K562 (cell line): ENCODE results near the gene CHD5. TPM values are rescaled to one million over a fixed set of nuclear protein-coding genes. Genes with fewer than 3 reads are reported as not detected.

ENCODE experiments used
- ATAC-seq: fragments of 200-7000 bp; cut with Tn5 transposase; 3 replicates; pipeline ENCODE4 v1.9.1; 2020; ENCODE audit warnings: moderate library complexity
- BruUV-seq: library from RNA; stranded (reverse); fragments of 400-500 nt; replicated peaks from 2 replicates; lab custom pipeline; 2021; lab: Mats Ljungman, UMichigan
- CTCF ChIA-PET: fragments of 300-600 bp; formaldehyde crosslinking; extraction: SDS; loops from one replicate; lab custom pipeline; 2021; ENCODE audit warnings: low intra/inter-chr PET ratio; lab: Yijun Ruan, JAX
- POLR2A ChIA-PET: fragments of 300-600, 350-650 bp; sonication (Branson Sonifier 250); formaldehyde crosslinking; extraction: SDS; loops from one replicate; lab custom pipeline; 2021; ENCODE audit warnings: antibody characterized with exemption, inconsistent platforms; lab: Yijun Ruan, JAX
- DNase-seq, 4 experiments: peaks; one replicate each; pipeline versions ENCODE4 v3.0.0 to v3.0.0-alpha.2; 2011 to 2018; ENCODE audit warnings: low spot score in 3 of 4, mixed read lengths in 3 of 4; ENCODE audit errors: extremely low read depth in 1 of 4
- FAIRE-seq: peaks from 2 replicates; lab custom pipeline; 2011; peaks lifted over from hg19 to GRCh38; lab: Jason Lieb, UNC
- H2AFZ ChIP-seq: 2 replicates; pipeline ENCODE4 v1.6.0; 2011; ENCODE audit warnings: low read depth, low read length, control low read depth, inconsistent platforms
- H3K27ac ChIP-seq: fragments of 200-600 bp; 3 replicates; pipeline ENCODE4 v1.8.0; 2011; ENCODE audit warnings: low read depth, mild to moderate bottlenecking, control low read depth, inconsistent platforms, low read length, moderate library complexity, mixed read lengths; ENCODE audit errors: extremely low read depth
- H3K27me3 ChIP-seq, 2 experiments: fragments of 300-600 bp in 1 of 2; 2 replicates in 1 of 2; 3 replicates in 1 of 2; pipeline versions ENCODE4 v1.6.0 to v1.8.0; 2011; ENCODE audit warnings: inconsistent platforms in 2 of 2, low read length in 2 of 2, mild to moderate bottlenecking in 1 of 2, mixed read lengths in 1 of 2, moderate library complexity in 1 of 2; ENCODE audit not compliant: control insufficient read depth in 2 of 2, insufficient read depth in 2 of 2
- H3K36me3 ChIP-seq: fragments of 300-600 bp; 3 replicates; pipeline ENCODE4 v1.8.0; 2011; ENCODE audit warnings: mild to moderate bottlenecking, low read length, inconsistent platforms; ENCODE audit not compliant: control insufficient read depth, insufficient read depth
- H3K4me1 ChIP-seq, 2 experiments: fragments of 200-600 bp in 1 of 2; replicated peaks in 1 of 2; 2 replicates in 1 of 2; 3 replicates in 1 of 2; pipeline versions ENCODE4 v1.5.1 to v1.8.0; 2011; ENCODE audit warnings: inconsistent platforms in 2 of 2, low read length in 2 of 2, mild to moderate bottlenecking in 1 of 2, mixed read lengths in 1 of 2, moderate library complexity in 1 of 2; ENCODE audit not compliant: control insufficient read depth in 2 of 2, insufficient read depth in 2 of 2
- H3K4me2 ChIP-seq: 2 replicates; pipeline ENCODE4 v1.6.1; 2011; ENCODE audit warnings: low read length, control low read depth, inconsistent platforms, mixed read lengths; ENCODE audit not compliant: insufficient read depth
- H3K4me3 ChIP-seq: fragments of 200-600 bp; sonication (generic), shearing (Covaris generic); 2 replicates; pipeline ENCODE4 v1.5.1; 2016; ENCODE audit warnings: control low read depth, inconsistent platforms
- H3K79me2 ChIP-seq: fragments of 200-600 bp; 3 replicates; pipeline ENCODE4 v1.8.0; 2011; ENCODE audit warnings: low read length, inconsistent platforms; ENCODE audit not compliant: control insufficient read depth, insufficient read depth
- H3K9ac ChIP-seq, 2 experiments: 2 replicates each; pipeline versions ENCODE4 v1.6.0 to v1.6.1; 2011; ENCODE audit warnings: low read depth in 2 of 2, low read length in 2 of 2, control low read depth in 1 of 2, inconsistent platforms in 1 of 2, mild to moderate bottlenecking in 1 of 2, mixed read lengths in 1 of 2; ENCODE audit not compliant: insufficient read depth in 1 of 2
- H3K9me1 ChIP-seq: one replicate; pipeline ENCODE4 v1.6.0; 2011; ENCODE audit warnings: inconsistent platforms, mild to moderate bottlenecking, low read length, moderate library complexity; ENCODE audit not compliant: control insufficient read depth, insufficient read depth
- H3K9me3 ChIP-seq: replicated peaks from 2 replicates; pipeline ENCODE4 v1.5.1; 2011; ENCODE audit warnings: low read depth, low read length, inconsistent platforms; ENCODE audit not compliant: control insufficient read depth, insufficient read depth
- H4K20me1 ChIP-seq: replicated peaks from 2 replicates; pipeline ENCODE4 v1.6.1; 2011; ENCODE audit warnings: low read length, inconsistent platforms, mixed read lengths; ENCODE audit not compliant: control insufficient read depth, insufficient read depth
- COPS2 ChIP-seq: fragments of 450-650 bp; conservative IDR thresholded peaks from 2 replicates; pipeline ENCODE4 v1.6.1; 2016; ENCODE audit warnings: mild to moderate bottlenecking, moderate library complexity
- DPF2 ChIP-seq: fragments of 450-650 bp; IDR thresholded peaks from 2 replicates; pipeline ENCODE4 v1.6.1; 2016
- HBP1 ChIP-seq: fragments of 450-650 bp; formaldehyde crosslinking; IDR thresholded peaks from 2 replicates; pipeline ENCODE4 v1.4.0; 2022; ENCODE audit warnings: missing genetic modification characterization
- NR0B1 ChIP-seq: fragments of 450-650 bp; IDR thresholded peaks from one replicate; pipeline ENCODE4 v1.6.1; 2018; ENCODE audit warnings: mild to moderate bottlenecking, moderate library complexity; ENCODE audit not compliant: partially characterized antibody
- RBBP5 ChIP-seq: fragments of 200-600 bp; sonication (generic); IDR thresholded peaks from 2 replicates; pipeline ENCODE4 v1.6.1; 2012; ENCODE audit warnings: borderline replicate concordance, mild to moderate bottlenecking, low read length, control low read depth, inconsistent platforms; ENCODE audit not compliant: insufficient read depth, poor library complexity, severe bottlenecking
- SNAPC5 ChIP-seq: fragments of 250-450 bp; sonication (Bioruptor Pico); IDR thresholded peaks from 2 replicates; pipeline ENCODE4 v1.8.0; 2021; ENCODE audit warnings: moderate library complexity, mild to moderate bottlenecking, inconsistent platforms
- ZBTB34 ChIP-seq: fragments of 250-450 bp; sonication (Bioruptor Pico); IDR thresholded peaks from 2 replicates; pipeline ENCODE4 v1.8.0; 2021; ENCODE audit warnings: mild to moderate bottlenecking, moderate library complexity
- ZNF445 ChIP-seq: fragments of 250-450 bp; sonication (Bioruptor Pico); IDR thresholded peaks from 2 replicates; pipeline ENCODE4 v1.4.0; 2020; ENCODE audit warnings: low read depth, mild to moderate bottlenecking, moderate library complexity
- WGBS: fragments of 100-300 bp; shearing (Covaris generic); methylation state at CpG from one replicate; pipeline ENCODE4 v1.1.6; 2016; ENCODE audit warnings: low coverage, mixed read lengths; ENCODE audit not compliant: insufficient coverage; ENCODE audit errors: missing lambda C conversion rate; 5-methylcytosine and 5-hydroxymethylcytosine counted together
- in situ Hi-C: fragments of 300-500 bp; cut with MboI; formaldehyde crosslinking; loops from 4 replicates; pipeline ENCODE4 v1.15.0; 2018; ENCODE audit warnings: inconsistent platforms, mixed read lengths
- intact Hi-C: fragments of 100-400 bp; cut with micrococcal nuclease; formaldehyde crosslinking; loops from 2 replicates; pipeline ENCODE4 v1.14.2; 2022
- polyA plus RNA-seq, 8 experiments: library from polyadenylated mRNA; depleted of rRNA in 4 of 8; stranded (reverse) in 5 of 8; unstranded in 3 of 8; fragments of >200 nt; fragmentation: Nextera tagmentation in 2 of 8; fragmentation: Illumina TruSeq in 1 of 8; extraction: Ambion mirVana in 2 of 8; extraction: Trizol in 1 of 8; gene quantifications; 2 replicates each; pipeline versions ENCODE4 v1.2.1 to v1.2.3, GENCODE V29; 2011 to 2014; ENCODE audit warnings: inconsistent platforms in 1 of 8, missing spikeins in 1 of 8
- total RNA-seq, 7 experiments: library from RNA; depleted of rRNA in 6 of 7; stranded (reverse); fragments of >200 nt in 6 of 7; fragmentation: Illumina TruSeq in 2 of 7; extraction: Trizol in 2 of 7; gene quantifications; 2 replicates each; pipeline versions ENCODE4 v1.2.1 to v1.2.3, GENCODE V29; 2011 to 2021; ENCODE audit warnings: low replicate concordance in 1 of 7

The CHD5 gene
- total and polyA plus RNA-seq, 9 of the 15 experiments (the other 6 are each of a cell fraction or from before 2014, with no cell fraction given) = 0.03 to 0.52 (median 0.11) TPM; not detected in 2

GRCh38 chr1:6098303-6099215 is 81.6 kb downstream of the CHD5 start:
- H3K4me1 ChIP-seq = peaks cover 0 to 29% of the 10 kb centered on the region in 2 experiments; a peak in 2 of 5 replicates
- no peaks in the 10 kb centered on the region for H3K36me3 ChIP-seq
- no peaks in the 10 kb centered on the region for H3K79me2 ChIP-seq
- H3K9me1 ChIP-seq = no peaks in the 10 kb centered on the region
- in situ Hi-C loops (no loop called here), intact Hi-C loops (no loop called here)
- peaks cover 25 to 78% of the 10 kb centered on the region in 2 experiments; a peak in 4 of 5 replicates for H3K27me3 ChIP-seq
- FAIRE-seq (peak; percentile 49), ATAC-seq (no peak), DNase-seq (no peak)
- no peaks in the 10 kb centered on the region for H3K9me3 ChIP-seq
- H2AFZ ChIP-seq = no peak overlapping the region
- H3K4me2 ChIP-seq = no peak overlapping the region
- peaks cover 28% of the 10 kb centered on the region for H4K20me1 ChIP-seq
- no TSS peak for BruUV-seq
- H3K4me3 ChIP-seq = no peak overlapping the region
- 21% methylated on average over 22 of the region's 24 CpGs for WGBS
- TF ChIP-seq DPF2 = no peak
- TF ChIP-seq HBP1 (CRISPR knock-in tag) = no peak
- TF ChIP-seq ZNF445 (CRISPR knock-in tag) = no peak
- no peak for TF ChIP-seq COPS2
- no peak for TF ChIP-seq RBBP5
- no peak for TF ChIP-seq SNAPC5 (CRISPR knock-in tag)
- no peak for TF ChIP-seq ZBTB34 (CRISPR knock-in tag)
- no peak for TF ChIP-seq NR0B1
- ChIA-PET POLR2A (interaction anchor here (0.6 to 1.3 kb wide), 3 partner anchors 29 to 643 kb away, joined by 3 read pairs; no protein-coding TSS in a partner anchor), CTCF (no interaction called here)
- no peak overlapping the region for H3K9ac ChIP-seq
- H3K27ac ChIP-seq = no peak overlapping the region
